ENCODE results near the gene CYP26C1. TPM values are rescaled to one million over a fixed set of nuclear protein-coding genes. Genes with fewer than 3 reads are reported as not detected.

CYP26C1 gene
- polyA plus RNA-seq, 1 experiment: 0.09 TPM

DNA sequence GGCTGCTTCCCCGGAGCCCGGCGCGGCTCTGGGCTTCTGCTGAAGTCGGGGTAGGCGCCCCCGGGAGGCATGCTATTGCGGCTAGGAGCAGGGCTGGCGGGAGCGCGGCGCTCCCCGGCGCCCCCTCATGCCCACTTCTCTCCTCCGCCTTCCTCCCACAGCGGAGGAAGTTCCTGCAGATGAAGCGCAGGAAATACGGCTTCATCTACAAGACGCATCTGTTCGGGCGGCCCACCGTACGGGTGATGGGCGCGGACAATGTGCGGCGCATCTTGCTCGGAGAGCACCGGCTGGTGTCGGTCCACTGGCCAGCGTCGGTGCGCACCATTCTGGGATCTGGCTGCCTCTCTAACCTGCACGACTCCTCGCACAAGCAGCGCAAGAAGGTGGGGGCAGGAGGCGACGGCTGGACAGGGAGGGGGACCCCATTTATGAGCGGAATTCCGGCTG lies 13.6 kb downstream of the CYP26C1 start:
- TF ChIP-seq, protein P1, sequence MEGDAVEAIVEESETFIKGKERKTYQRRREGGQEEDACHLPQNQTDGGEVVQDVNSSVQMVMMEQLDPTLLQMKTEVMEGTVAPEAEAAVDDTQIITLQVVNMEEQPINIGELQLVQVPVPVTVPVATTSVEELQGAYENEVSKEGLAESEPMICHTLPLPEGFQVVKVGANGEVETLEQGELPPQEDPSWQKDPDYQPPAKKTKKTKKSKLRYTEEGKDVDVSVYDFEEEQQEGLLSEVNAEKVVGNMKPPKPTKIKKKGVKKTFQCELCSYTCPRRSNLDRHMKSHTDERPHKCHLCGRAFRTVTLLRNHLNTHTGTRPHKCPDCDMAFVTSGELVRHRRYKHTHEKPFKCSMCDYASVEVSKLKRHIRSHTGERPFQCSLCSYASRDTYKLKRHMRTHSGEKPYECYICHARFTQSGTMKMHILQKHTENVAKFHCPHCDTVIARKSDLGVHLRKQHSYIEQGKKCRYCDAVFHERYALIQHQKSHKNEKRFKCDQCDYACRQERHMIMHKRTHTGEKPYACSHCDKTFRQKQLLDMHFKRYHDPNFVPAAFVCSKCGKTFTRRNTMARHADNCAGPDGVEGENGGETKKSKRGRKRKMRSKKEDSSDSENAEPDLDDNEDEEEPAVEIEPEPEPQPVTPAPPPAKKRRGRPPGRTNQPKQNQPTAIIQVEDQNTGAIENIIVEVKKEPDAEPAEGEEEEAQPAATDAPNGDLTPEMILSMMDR (IDR thresholded peaks at IDR 0.05; ENCODE audit: insufficient read depth, low read depth, low read length): peak; percentile 24; the same call in 1 of the 2 replicates
- no peaks in the 10 kb centered on the region for H3K36me3 ChIP-seq (ENCODE audit: control insufficient read depth, insufficient read depth, low read length)
- peak overlapping the region; percentile 22; the same call in 1 of the 2 replicates for H3K4me3 ChIP-seq (ENCODE audit: low read depth, low read length)
- no peak for DNase-seq (ENCODE audit: low read depth)
- POLR2A ChIA-PET: no interaction called here
- CTCF ChIA-PET: interaction anchor here (0.5 to 8.3 kb wide), 4 partner anchors 10 to 221 kb away, joined by 3 to 73 read pairs (median 3); partner anchors contain the start of gene CYP26C1
- peaks cover 66% of the 10 kb centered on the region for H3K27me3 ChIP-seq (ENCODE audit: control insufficient read depth, insufficient read depth, low read length)

GRCh38 chr10:93074597-93075368 lies 14.2 kb downstream of the CYP26C1 start:
- peaks cover 60% of the 10 kb centered on the region for H3K27me3 ChIP-seq (ENCODE audit: control insufficient read depth, insufficient read depth, low read length)
- no peak for DNase-seq (ENCODE audit: low read depth)
- ChIA-PET CTCF (interaction anchor here (0.5 to 8.3 kb wide), 6 partner anchors 10 to 220 kb away, joined by 3 to 73 read pairs (median 3); partner anchors contain the start of gene CYP26C1), POLR2A (interaction anchor here (0.6 kb wide), 1 partner anchor 42 kb away, joined by 3 read pairs; no protein-coding TSS in a partner anchor)
- no peaks in the 10 kb centered on the region for H3K36me3 ChIP-seq (ENCODE audit: control insufficient read depth, insufficient read depth, low read length)
- TF ChIP-seq, protein P1 (IDR thresholded peaks at IDR 0.05; ENCODE audit: insufficient read depth, low read depth, low read length): no peak
- no peak overlapping the region for H3K4me3 ChIP-seq (ENCODE audit: low read depth, low read length)

GRCh38 chr10:93075369-93076221 lies 15.0 kb downstream of the CYP26C1 start:
- H3K4me3 ChIP-seq (ENCODE audit: low read depth, low read length): no peak overlapping the region
- H3K36me3 ChIP-seq (ENCODE audit: control insufficient read depth, insufficient read depth, low read length): no peaks in the 10 kb centered on the region
- TF ChIP-seq, protein P1 (IDR thresholded peaks at IDR 0.05; ENCODE audit: insufficient read depth, low read depth, low read length): no peak
- POLR2A ChIA-PET: no interaction called here
- H3K27me3 ChIP-seq (ENCODE audit: control insufficient read depth, insufficient read depth, low read length): peaks cover 52% of the 10 kb centered on the region
- CTCF ChIA-PET: interaction anchor here (1.0 to 8.3 kb wide), 5 partner anchors 11 to 435 kb away, joined by 3 to 73 read pairs (median 4); partner anchors contain the start of gene CYP26C1
- DNase-seq (ENCODE audit: low read depth): no peak

DNA sequence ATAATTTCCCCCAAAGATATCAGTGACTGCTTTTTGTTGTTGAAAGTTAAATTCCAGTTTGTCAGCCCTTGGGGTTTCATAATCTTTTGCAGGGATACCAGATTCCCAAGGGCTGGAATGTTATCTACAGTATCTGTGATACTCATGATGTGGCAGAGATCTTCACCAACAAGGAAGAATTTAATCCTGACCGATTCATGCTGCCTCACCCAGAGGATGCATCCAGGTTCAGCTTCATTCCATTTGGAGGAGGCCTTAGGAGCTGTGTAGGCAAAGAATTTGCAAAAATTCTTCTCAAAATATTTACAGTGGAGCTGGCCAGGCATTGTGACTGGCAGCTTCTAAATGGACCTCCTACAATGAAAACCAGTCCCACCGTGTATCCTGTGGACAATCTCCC lies 16.3 kb downstream of the CYP26C1 start:
- no peak overlapping the region for H3K4me3 ChIP-seq (ENCODE audit: low read depth, low read length)
- peaks cover 43% of the 10 kb centered on the region for H3K27me3 ChIP-seq (ENCODE audit: control insufficient read depth, insufficient read depth, low read length)
- TF ChIP-seq, protein P1 (IDR thresholded peaks at IDR 0.05; ENCODE audit: insufficient read depth, low read depth, low read length): no peak
- POLR2A ChIA-PET: interaction anchor here (0.5 kb wide), 1 partner anchor 159 kb away, joined by 6 read pairs; no protein-coding TSS in a partner anchor
- CTCF ChIA-PET: interaction anchor here (0.9 to 8.3 kb wide), 6 partner anchors 12 to 434 kb away, joined by 3 to 73 read pairs (median 4); partner anchors contain the start of gene CYP26C1
- no peaks in the 10 kb centered on the region for H3K36me3 ChIP-seq (ENCODE audit: control insufficient read depth, insufficient read depth, low read length)
- DNase-seq (ENCODE audit: low read depth): no peak

All from BJ (cell line).